Activated effector memory CD4-positive, alpha-beta T cell treated with anti-CD3 and anti-CD28 coated beads, Interleukin-2, amount 50 U/mL, for 16 hours (primary cell): ENCODE measurements around the gene LOXHD1.
A peak's percentile ranks its signal among the peaks of the same experiment; 100 is the strongest.

Source experiments
- DNase-seq: peaks from one replicate; pipeline ENCODE4 v3.0.0-alpha.2; 2020

Gene LOXHD1

GRCh38 chr18:46675112-46675511, 18.1 kb upstream of the LOXHD1 start:
- no peak for DNase-seq

DNA sequence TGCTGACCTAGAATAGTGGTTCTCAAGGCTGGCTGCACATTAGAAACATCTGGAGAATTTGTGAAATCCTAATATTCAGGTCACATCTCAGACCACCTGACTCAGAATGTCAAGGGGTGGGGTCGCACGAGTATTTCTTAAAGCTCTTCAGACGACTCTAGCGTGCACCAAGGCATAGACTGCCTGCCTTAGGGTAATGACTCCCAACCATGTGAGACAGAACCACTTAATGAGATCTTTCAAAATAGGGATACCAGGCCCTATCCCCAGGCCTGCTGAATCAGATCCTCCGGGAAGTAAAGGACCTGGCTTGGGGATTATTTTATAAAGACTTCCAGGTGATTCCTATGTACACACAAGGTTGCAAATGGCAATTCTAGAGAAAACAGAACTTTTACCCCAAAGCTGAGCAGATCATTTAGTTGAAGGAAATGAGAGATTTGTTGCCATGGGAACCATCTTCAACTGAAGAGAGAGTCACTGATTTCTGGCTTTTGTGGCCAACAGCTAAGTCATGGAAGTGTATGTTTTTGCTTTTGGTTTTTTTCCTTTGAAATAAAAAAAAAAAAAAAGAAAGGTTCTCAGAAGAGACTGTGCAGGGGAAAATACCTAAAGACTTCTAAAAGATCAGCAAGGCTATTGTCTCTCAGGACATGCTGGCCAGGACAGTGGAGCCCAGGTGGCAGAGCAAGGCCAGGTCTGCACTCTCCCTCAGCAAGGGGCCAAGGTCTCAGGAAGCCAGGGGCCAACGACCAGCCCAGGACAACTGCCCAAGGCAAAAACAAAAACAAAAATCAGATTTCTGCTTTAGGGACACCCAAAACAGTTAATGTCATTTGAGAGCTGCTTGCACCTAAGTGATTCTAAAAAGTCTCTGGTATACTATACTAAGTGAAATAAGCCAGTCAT, 15.3 kb upstream of the LOXHD1 start:
- no peak for DNase-seq

DNA sequence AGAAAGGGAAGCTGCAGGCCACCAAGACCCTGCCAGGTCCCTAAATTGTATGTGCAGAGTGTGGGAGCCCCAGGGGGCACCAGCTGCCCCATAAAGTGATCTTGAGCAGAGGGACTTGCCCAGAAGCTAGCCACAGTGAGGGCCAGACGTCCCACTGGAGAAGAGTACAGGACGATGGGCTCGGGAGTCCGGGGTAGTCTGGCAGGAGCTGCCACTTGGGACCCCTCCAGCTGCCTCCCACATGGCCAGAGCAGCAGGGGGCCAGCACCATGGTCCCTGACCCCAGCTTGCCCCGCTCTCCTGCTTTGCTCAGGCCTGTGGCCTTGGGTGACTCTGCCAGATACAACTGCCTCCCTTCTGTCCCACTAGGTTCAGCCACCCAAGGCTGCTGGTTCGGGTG, 11.7 kb upstream of the LOXHD1 start:
- DNase-seq, result no peak

- no peak for DNase-seq
Measured at GRCh38 chr18:46668135-46668534, 11.1 kb upstream of the LOXHD1 start.

DNA sequence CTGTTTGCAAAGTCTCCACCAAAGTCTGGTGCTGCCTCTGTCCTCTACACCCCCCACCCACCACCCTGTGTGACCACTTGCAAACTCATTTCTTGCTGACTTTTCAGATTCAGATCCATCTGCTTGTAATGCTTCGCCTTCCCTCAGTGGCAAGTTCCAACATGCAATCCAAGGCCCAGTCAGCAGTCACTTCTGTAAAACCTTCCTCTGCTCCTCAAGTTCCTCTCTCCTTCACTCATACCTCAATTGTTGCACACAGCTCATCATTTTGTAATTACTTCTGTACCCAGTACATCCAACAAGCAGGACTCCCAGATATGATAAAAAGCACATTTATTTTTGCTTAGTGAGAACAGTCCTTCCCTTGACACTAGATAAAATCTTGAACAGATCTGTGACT, 6.5 kb upstream of the LOXHD1 start:
- DNase-seq, result no peak

- no peak for DNase-seq
Measured at GRCh38 chr18:46660957-46661749, 4.1 kb upstream of the LOXHD1 start.

DNA sequence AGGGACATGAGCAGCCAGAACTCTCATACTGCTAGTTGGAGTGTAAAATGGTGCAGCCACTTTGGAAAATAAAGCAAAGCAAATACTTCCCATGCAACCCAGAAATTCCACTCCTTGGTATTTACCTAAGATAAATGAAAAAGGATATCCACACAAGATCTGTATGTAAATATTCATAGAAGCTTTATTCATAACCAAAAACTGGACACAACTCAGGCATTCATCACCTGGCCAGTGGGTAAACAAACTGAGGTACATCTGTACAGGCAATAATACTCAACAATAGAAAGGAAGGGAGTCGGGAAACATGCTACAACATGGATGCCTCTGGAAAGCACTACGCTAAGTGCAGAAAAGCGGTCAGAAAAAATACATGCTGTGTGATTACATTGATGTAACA, 2.5 kb upstream of the LOXHD1 start:
- no peak for DNase-seq

GRCh38 chr18:46656326-46657114, 500 bp downstream of the LOXHD1 start:
- DNase-seq, result no peak

GRCh38 chr18:46652372-46652771, 4.6 kb downstream of the LOXHD1 start:
- DNase-seq, result no peak

GRCh38 chr18:46650681-46651080, 6.3 kb downstream of the LOXHD1 start:
- DNase-seq, result no peak

- DNase-seq, result no peak
Measured at GRCh38 chr18:46649071-46649862, 7.8 kb downstream of the LOXHD1 start.

- DNase-seq, result no peak
Measured at GRCh38 chr18:46646468-46646867, 10.6 kb downstream of the LOXHD1 start.

- DNase-seq, result no peak
Measured at GRCh38 chr18:46642561-46642960, 14.5 kb downstream of the LOXHD1 start.

GRCh38 chr18:46641917-46642316, 15.1 kb downstream of the LOXHD1 start:
- no peak for DNase-seq

DNA sequence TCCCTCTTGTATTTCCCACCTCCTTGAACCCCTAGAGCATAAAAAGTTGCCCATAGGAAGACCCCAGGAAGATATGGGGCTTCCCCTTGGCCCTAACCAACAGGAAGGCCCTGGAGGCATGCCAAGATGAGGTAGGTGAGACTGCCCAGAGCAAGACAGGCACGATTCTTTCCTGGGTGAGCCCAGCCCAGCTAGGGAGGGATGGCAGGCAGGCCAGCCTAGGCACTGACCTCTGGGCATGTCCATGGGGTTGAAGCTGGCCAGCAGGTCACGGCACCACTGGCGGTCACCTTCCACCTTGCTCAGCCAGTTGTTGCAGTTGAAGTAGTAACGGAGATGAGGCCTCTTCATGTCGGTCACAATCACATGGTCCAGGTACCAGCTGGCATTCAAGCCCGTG, 17.6 kb downstream of the LOXHD1 start:
- DNase-seq, result no peak

DNA sequence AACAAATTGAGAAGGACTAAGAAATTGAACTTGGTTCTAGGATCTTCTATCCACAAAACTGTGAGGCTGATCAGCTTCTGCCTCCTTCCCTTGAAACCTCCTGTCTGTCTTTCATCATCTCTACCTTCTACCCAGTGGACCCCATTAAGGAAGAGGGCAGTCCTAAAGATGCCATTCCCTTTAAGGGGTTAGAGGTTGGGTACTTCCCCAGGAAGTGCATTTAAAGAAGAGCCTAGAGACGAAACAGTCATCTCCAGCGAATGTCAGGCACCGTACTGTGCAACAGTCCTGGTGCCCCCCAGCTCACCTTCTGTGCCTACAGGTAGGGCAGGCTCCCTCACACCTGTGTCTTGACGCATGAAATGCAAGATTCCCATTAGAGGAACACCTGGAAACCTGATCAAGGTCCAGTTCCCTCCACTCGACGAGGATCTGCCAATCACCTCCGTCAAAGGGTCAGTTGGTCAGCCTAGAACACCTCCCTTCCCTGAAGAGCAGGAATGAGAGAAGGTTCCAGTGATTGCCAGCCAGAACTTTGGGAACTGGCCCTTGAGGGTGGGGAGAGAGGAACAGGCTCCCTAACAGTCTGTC, 20.9 kb downstream of the LOXHD1 start:
- DNase-seq, result no peak

DNA sequence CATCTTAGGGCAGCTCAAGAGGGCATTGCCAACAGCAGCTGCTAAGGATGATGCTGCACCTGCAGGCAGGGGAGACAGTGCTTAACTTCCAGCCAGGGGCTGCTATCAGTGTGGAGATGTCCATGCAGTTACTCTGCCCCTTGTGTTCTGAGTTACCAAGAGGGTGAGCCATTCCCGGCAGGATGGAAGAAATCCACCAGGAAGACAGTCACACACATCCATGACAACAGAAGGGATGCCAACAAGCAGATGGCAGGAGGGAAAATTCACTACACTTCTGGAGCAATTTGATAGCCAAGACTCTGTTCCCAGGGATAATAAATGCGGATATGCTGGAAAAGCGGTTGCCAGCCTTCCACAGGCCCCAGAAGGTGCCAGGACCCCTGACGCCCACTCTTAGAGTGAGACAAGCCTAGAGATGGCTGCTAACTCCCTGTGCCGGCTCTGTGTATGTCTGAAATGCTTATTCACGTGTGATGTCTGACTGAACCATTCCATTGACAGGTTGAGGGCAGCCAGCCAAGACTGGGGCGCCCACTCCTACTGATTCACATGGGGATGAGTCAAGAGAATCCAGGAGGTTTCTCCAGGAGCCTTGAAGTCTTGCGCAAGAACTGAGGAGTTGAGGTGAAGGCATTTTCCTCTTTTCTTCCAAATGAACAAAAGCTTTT, 24.5 kb downstream of the LOXHD1 start:
- DNase-seq, result peak; percentile 25

- no peak for DNase-seq
Measured at GRCh38 chr18:46630991-46631390, 26.0 kb downstream of the LOXHD1 start.

- no peak for DNase-seq
Measured at GRCh38 chr18:46630160-46630559, 26.9 kb downstream of the LOXHD1 start.

DNA sequence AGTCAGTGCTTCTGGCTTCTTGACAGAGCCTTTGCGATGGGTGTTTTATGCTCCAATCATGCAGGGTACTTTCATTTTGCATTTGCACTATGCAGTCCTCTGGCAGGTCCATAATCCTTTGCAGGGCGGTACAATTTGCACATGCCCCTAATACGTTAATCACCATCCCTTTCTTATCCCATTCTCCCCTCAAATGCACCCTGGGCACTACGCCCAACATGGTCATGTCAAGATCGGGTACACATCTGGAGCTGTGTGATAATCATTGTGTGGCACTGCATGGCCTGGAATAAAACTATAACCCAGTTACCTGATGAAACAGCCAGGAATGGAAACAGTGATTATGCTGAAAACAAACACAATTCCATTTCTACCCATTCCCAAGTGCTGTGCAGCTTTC, 27.7 kb downstream of the LOXHD1 start:
- DNase-seq, result no peak

- no peak for DNase-seq
Measured at GRCh38 chr18:46628206-46628605, 28.8 kb downstream of the LOXHD1 start.
